ENCODE measurements around the gene RSU1.

The RSU1 gene

DNA sequence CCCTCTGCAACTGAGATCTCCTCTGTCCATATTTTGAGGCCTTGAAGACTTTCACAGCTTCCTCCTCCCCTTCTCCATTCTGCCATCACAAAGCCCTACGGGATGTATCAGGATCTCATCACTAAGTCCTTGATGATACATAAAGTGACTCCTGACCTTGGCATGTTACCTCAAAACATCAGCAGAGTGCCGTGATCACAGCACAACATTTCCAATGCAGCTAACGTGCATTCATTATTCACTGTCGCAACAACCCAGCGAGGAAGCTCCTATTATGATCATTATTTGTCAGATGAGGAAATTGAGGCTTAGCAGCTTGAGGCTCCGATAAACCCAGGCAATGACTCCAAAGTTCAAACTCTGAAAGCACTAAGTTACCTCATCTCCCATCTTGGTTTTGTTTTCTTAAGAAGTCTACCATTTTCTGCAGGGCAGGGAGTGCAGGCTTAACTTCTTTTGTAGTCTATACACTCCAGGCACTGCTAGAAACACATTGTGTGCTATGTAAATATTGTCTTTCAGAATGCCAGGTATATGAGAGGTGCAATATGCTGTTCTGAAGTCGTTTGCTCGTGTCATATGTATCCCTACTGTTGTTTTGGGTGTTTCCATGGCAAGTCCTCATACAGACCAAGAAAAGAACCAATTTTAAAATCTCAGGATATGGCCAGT is 215.0 kb downstream of the RSU1 start:
- Histone ChIP-seq H3K4me3 (ENCODE audit: insufficient read depth, low read depth, low read length) (no peak overlapping the region), H3K27me3 (ENCODE audit: control insufficient read depth, insufficient read depth, low read length, poor library complexity, severe bottlenecking) (no peaks in the 10 kb centered on the region), H3K9me3 (ENCODE audit: control insufficient read depth, low read length) (no peaks in the 10 kb centered on the region), H3K27ac (ENCODE audit: insufficient read depth, low read depth, low read length, poor library complexity, severe bottlenecking) (no peak overlapping the region), H3K36me3 (ENCODE audit: control insufficient read depth, insufficient read depth, low read length) (no peaks in the 10 kb centered on the region), H3K4me1 (ENCODE audit: control insufficient read depth, insufficient read depth, low read length) (no peaks in the 10 kb centered on the region)
- 94 to 95% methylated on average over 7 to 8 of the region's 8 CpGs for WGBS, 2 experiments

DNA sequence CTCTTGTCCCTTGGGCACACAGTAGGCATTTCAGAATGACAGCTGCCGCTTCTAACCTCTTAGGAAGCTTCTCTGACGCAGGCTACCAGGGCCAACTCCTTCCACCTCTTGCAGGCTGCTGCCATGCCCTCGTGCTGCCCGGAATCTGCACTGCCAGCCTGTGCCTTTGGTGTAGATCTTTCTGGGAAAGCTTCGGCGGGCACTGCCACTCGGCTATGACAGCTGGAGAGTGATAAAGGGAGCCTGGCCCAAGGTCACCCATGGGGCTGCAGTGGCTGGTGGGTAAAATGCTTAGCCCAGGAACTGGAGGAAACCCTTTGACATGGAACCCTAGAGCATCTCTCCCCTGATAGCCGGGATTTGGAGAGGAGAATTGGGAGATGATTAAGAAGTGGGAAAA is 217.6 kb downstream of the RSU1 start:
- 95% methylated on average over 8 of the region's 8 CpGs for WGBS, 2 experiments
- Histone ChIP-seq H3K9me3 (ENCODE audit: control insufficient read depth, low read length) (no peaks in the 10 kb centered on the region), H3K27me3 (ENCODE audit: control insufficient read depth, insufficient read depth, low read length, poor library complexity, severe bottlenecking) (no peaks in the 10 kb centered on the region), H3K4me1 (ENCODE audit: control insufficient read depth, insufficient read depth, low read length) (no peaks in the 10 kb centered on the region), H3K4me3 (ENCODE audit: insufficient read depth, low read depth, low read length) (no peak overlapping the region), H3K27ac (ENCODE audit: insufficient read depth, low read depth, low read length, poor library complexity, severe bottlenecking) (no peak overlapping the region), H3K36me3 (ENCODE audit: control insufficient read depth, insufficient read depth, low read length) (no peaks in the 10 kb centered on the region)

DNA sequence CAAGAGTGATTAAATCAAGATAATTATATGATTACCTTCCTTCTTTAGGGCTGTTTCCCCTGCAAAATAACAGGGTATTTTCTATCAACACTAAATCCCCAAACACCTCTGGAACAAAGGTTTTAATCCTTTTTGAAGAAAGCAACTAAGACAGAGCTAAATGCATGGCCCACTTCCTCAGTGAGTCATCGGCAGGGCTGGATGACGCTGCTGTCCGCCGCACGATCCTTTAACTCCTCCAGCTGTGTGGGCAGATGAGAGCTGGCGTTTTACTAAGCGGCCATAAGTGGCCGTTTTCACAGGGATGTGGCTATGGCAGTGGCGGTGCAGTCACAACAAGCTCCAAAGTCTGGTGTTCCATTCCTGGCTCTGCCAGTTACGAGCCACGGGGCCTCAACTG is 219.6 kb downstream of the RSU1 start:
- H3K27me3 ChIP-seq (ENCODE audit: control insufficient read depth, insufficient read depth, low read length, poor library complexity, severe bottlenecking): no peaks in the 10 kb centered on the region
- no peaks in the 10 kb centered on the region for H3K36me3 ChIP-seq (ENCODE audit: control insufficient read depth, insufficient read depth, low read length)
- H3K4me3 ChIP-seq (ENCODE audit: insufficient read depth, low read depth, low read length): no peak overlapping the region
- WGBS, 2 experiments: 88 to 90% methylated on average over 11 of the region's 11 CpGs
- no peaks in the 10 kb centered on the region for H3K9me3 ChIP-seq (ENCODE audit: control insufficient read depth, low read length)
- no peaks in the 10 kb centered on the region for H3K4me1 ChIP-seq (ENCODE audit: control insufficient read depth, insufficient read depth, low read length)
- no peak overlapping the region for H3K27ac ChIP-seq (ENCODE audit: insufficient read depth, low read depth, low read length, poor library complexity, severe bottlenecking)

DNA sequence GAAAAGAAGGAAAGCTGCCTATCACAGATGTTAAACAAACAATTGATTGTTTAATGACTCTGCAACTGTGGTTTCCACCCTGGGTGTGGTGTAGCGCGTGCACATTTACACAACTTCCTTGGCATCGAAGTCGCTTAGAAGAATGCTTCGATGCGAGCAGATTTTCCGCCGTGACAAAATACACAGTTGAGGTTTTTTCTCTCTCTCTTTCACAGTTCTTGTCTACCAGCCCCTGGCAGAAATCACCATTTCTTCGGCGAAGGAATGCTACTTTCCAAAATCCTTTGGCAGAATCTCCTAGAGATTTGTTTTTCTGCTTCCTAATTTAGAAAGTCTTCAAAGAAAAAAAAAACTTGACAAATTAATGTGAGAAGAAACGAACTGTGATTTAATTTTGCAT is 224.8 kb downstream of the RSU1 start:
- Histone ChIP-seq H3K36me3 (ENCODE audit: control insufficient read depth, insufficient read depth, low read length) (no peaks in the 10 kb centered on the region), H3K9me3 (ENCODE audit: control insufficient read depth, low read length) (no peaks in the 10 kb centered on the region), H3K4me1 (ENCODE audit: control insufficient read depth, insufficient read depth, low read length) (peaks cover 7% of the 10 kb centered on the region), H3K27me3 (ENCODE audit: control insufficient read depth, insufficient read depth, low read length, poor library complexity, severe bottlenecking) (no peaks in the 10 kb centered on the region), H3K27ac (ENCODE audit: insufficient read depth, low read depth, low read length, poor library complexity, severe bottlenecking) (peak overlapping the region; percentile 16), H3K4me3 (ENCODE audit: insufficient read depth, low read depth, low read length) (no peak overlapping the region)
- WGBS, 2 experiments: 86 to 87% methylated on average over 11 of the region's 11 CpGs

DNA sequence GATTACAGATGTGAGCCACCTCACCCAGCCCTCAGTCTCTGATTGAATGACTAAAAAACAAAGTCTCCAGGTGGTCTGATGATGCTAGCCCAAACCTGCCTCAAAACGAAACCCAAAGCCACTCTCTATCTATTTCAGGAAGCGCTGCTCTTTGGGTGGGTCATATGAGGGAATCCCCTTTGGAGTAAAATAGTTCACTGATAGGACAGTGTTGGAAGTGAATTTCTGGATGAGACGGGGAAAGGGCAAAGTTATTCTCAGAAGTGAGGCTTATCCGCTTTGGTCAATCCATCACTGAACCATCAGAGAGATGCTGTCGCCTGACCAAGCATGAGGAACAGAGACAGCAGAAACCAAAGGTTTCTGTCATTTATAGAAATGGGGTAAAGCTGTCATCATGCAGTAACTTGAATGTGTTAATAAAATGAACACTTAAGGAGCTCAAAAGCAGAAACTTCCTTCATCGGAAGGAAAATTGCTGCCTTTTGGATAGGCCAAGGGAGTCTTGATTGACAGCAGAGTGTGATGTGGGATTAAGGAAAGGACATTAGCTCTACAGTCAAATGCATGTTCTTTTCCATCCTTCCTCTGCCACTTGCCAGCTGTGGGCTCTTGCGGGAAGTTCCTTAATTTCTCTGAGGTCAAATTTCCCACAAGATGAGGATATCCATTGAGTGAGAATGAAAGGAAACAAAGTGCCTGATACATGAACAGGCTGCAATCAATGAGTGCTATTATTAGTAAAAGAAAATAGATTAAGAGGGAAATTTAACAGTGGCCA is 230.7 kb downstream of the RSU1 start:
- H3K36me3 ChIP-seq (ENCODE audit: control insufficient read depth, insufficient read depth, low read length): no peaks in the 10 kb centered on the region
- no peaks in the 10 kb centered on the region for H3K4me1 ChIP-seq (ENCODE audit: control insufficient read depth, insufficient read depth, low read length)
- WGBS, 2 experiments: 90 to 94% methylated on average over 7 of the region's 7 CpGs
- H3K9me3 ChIP-seq (ENCODE audit: control insufficient read depth, low read length): no peaks in the 10 kb centered on the region
- no peak overlapping the region for H3K27ac ChIP-seq (ENCODE audit: insufficient read depth, low read depth, low read length, poor library complexity, severe bottlenecking)
- H3K27me3 ChIP-seq (ENCODE audit: control insufficient read depth, insufficient read depth, low read length, poor library complexity, severe bottlenecking): no peaks in the 10 kb centered on the region
- H3K4me3 ChIP-seq (ENCODE audit: insufficient read depth, low read depth, low read length): no peak overlapping the region

DNA sequence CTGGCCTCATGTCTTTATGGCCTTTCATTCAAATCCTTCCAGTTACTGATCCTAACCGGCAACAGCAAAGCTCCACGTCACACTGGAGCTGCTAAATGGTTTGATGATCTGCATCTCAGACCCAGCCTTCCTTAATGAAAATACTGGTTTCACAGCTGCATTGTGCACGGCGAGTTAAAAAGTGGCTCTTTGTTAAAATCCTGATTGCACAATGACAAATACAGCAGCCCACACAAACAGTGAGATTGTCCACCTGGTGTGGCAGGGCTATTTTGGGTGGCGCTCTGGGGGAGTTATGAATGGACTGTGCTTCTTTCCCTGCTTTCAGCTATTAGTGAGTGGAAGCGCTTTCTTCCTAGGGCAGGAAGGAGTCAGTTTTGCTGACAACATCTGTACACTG is 232.1 kb downstream of the RSU1 start:
- no peak overlapping the region for H3K27ac ChIP-seq (ENCODE audit: insufficient read depth, low read depth, low read length, poor library complexity, severe bottlenecking)
- 95% methylated on average over 6 of the region's 6 CpGs for WGBS, 2 experiments

DNA sequence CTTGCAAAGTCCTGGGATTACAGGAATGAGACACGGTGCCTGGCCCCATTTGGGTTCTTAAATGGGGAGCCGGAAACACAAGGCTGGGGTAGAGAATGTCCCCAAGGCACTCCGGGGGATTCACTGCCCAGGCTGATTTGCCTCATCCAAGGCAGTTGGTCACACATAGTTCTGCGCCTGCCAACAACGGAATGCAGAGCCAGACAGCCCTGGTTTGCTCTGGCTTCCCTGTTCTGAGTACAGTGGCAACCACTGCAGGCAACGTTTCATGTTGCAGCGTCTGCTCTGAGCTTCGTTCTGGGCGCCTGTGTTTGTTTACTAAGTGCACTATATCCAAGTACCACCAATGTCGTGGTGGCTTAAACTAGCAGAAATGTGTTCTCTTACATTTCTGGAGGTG is 233.8 kb downstream of the RSU1 start:
- H3K4me3 ChIP-seq (ENCODE audit: insufficient read depth, low read depth, low read length): no peak overlapping the region
- no peaks in the 10 kb centered on the region for H3K36me3 ChIP-seq (ENCODE audit: control insufficient read depth, insufficient read depth, low read length)
- no peaks in the 10 kb centered on the region for H3K9me3 ChIP-seq (ENCODE audit: control insufficient read depth, low read length)
- H3K4me1 ChIP-seq (ENCODE audit: control insufficient read depth, insufficient read depth, low read length): no peaks in the 10 kb centered on the region
- no peaks in the 10 kb centered on the region for H3K27me3 ChIP-seq (ENCODE audit: control insufficient read depth, insufficient read depth, low read length, poor library complexity, severe bottlenecking)
- no peak overlapping the region for H3K27ac ChIP-seq (ENCODE audit: insufficient read depth, low read depth, low read length, poor library complexity, severe bottlenecking)
- 88 to 92% methylated on average over 10 of the region's 10 CpGs for WGBS, 2 experiments

More for the DNA sequence above, 232.1 kb downstream of the RSU1 start:
- no peaks in the 10 kb centered on the region for H3K36me3 ChIP-seq (ENCODE audit: control insufficient read depth, insufficient read depth, low read length)
- H3K4me3 ChIP-seq (ENCODE audit: insufficient read depth, low read depth, low read length): no peak overlapping the region
- H3K27me3 ChIP-seq (ENCODE audit: control insufficient read depth, insufficient read depth, low read length, poor library complexity, severe bottlenecking): no peaks in the 10 kb centered on the region
- H3K9me3 ChIP-seq (ENCODE audit: control insufficient read depth, low read length): no peaks in the 10 kb centered on the region
- H3K4me1 ChIP-seq (ENCODE audit: control insufficient read depth, insufficient read depth, low read length): no peaks in the 10 kb centered on the region

DNA sequence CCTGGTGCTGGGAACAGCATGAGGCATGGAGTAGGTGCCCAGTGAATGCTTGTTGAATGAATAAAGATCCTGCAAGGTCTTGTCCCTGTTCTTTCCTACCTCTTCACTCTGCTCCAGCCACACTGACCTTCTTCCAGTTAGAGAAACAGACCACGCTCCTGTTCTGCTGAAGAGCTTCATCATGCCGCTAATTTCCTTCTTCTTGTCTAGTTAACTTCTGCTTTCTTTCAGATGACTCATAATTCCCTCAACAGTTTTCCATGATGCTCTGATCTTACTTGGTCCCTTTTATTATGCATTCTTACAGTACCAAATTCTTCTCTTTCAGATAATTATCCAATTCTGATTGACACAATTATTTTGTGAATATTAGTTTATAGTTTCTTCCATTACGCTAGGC is 236.0 kb downstream of the RSU1 start:
- Histone ChIP-seq H3K36me3 (ENCODE audit: control insufficient read depth, insufficient read depth, low read length) (no peaks in the 10 kb centered on the region), H3K4me3 (ENCODE audit: insufficient read depth, low read depth, low read length) (no peak overlapping the region), H3K27me3 (ENCODE audit: control insufficient read depth, insufficient read depth, low read length, poor library complexity, severe bottlenecking) (no peaks in the 10 kb centered on the region), H3K9me3 (ENCODE audit: control insufficient read depth, low read length) (no peaks in the 10 kb centered on the region), H3K27ac (ENCODE audit: insufficient read depth, low read depth, low read length, poor library complexity, severe bottlenecking) (no peak overlapping the region), H3K4me1 (ENCODE audit: control insufficient read depth, insufficient read depth, low read length) (no peaks in the 10 kb centered on the region)
- WGBS, 2 experiments: 92 to 94% methylated on average over 3 of the region's 3 CpGs

DNA sequence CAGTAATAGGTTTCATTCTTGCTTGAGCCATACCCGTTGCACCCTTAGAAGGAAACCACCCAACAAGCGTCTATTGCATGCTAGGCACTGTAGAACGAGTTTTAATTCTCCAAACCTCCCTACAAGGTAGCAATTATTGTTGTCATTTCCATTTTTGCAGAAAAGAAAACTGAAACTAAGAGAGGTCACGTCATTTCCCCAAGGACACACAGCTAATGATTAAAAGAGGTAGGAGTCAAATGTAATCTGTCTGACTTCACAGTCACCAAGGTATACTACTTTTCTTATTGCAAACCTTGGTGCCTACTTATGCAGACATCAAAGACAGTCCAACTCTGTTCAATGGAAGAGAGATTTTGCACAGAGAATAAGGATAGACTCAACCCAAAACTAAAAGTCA is 246.5 kb downstream of the RSU1 start:
- whole genome bisulfite sequencing, 2 experiments: 91 to 95% methylated on average over 4 of the region's 4 CpGs
- Histone ChIP-seq H3K9me3 (ENCODE audit: control insufficient read depth, low read length) (no peaks in the 10 kb centered on the region), H3K4me3 (ENCODE audit: insufficient read depth, low read depth, low read length) (no peak overlapping the region), H3K36me3 (ENCODE audit: control insufficient read depth, insufficient read depth, low read length) (no peaks in the 10 kb centered on the region), H3K27ac (ENCODE audit: insufficient read depth, low read depth, low read length, poor library complexity, severe bottlenecking) (no peak overlapping the region), H3K4me1 (ENCODE audit: control insufficient read depth, insufficient read depth, low read length) (no peaks in the 10 kb centered on the region), H3K27me3 (ENCODE audit: control insufficient read depth, insufficient read depth, low read length, poor library complexity, severe bottlenecking) (no peaks in the 10 kb centered on the region)

DNA sequence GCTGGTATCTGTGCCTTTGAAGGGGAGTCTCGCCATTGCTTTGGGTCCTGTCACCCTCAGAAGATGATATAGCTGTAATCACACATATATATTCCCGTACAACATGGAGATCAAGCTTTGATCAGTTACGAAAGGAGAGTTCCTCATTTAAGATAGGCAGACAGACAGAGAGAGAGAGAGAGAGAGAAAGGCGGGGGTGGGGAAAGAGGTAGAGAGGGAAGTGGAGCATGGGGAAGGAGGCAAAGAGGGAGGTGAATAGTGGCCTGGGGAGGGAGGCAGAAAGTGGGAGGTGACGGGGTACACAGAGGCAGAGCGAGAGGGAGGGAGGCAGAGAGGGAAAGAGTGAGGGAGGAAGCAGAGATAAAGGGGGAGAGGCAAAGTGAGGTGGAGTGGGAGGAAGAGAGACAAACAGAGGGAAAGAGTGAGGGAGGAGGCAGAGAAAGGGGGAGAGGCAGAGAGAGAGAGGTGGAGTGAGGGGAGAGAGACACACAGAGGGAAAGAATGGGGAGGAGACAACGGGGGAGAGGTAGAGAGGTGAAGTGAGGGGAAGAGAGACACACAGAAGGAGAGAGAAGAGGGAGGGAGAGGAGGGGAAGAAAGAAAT is 250.9 kb downstream of the RSU1 start:
- no peak overlapping the region for H3K4me3 ChIP-seq (ENCODE audit: insufficient read depth, low read depth, low read length)
- no peaks in the 10 kb centered on the region for H3K36me3 ChIP-seq (ENCODE audit: control insufficient read depth, insufficient read depth, low read length)
- 73 to 75% methylated on average over 7 of the region's 7 CpGs for WGBS, 2 experiments
- H3K9me3 ChIP-seq (ENCODE audit: control insufficient read depth, low read length): no peaks in the 10 kb centered on the region
- H3K4me1 ChIP-seq (ENCODE audit: control insufficient read depth, insufficient read depth, low read length): no peaks in the 10 kb centered on the region
- no peak overlapping the region for H3K27ac ChIP-seq (ENCODE audit: insufficient read depth, low read depth, low read length, poor library complexity, severe bottlenecking)
- no peaks in the 10 kb centered on the region for H3K27me3 ChIP-seq (ENCODE audit: control insufficient read depth, insufficient read depth, low read length, poor library complexity, severe bottlenecking)

All from ectodermal cell (in vitro differentiated cells).